Amniotic stem cell (primary cell): Measurements from ENCODE around the gene ARSA.
"Not testable (repeated sequence)": the region's sequence is repeated elsewhere in the genome, so short reads cannot be mapped to it uniquely, and the experiment has no call there.

Source experiments
- DNase-seq: peaks from one replicate; lab custom pipeline; 2025; lab: John Stamatoyannopoulos, UW

Gene ARSA

DNA sequence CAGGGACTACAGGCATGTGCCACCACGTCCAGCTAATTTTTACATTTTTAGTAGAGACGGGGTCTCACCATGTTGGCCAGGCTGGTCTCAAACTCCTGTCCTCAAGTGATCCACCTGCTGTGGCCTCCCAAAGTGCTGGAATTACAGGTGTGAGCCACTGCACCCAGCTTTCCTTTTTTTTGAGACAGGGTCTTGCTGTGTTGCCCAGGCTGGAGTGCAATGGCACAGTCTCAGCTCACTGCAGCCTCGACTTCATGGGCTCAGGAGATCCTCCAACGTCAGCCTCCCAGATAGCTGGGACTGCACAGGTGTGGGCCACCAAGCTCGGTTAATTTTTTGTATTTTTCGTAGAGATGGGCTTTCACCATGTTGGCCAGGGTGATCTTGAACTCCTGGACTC is 26.7 kb upstream of the ARSA start:
- DNase-seq: not testable (repeated sequence)

DNA sequence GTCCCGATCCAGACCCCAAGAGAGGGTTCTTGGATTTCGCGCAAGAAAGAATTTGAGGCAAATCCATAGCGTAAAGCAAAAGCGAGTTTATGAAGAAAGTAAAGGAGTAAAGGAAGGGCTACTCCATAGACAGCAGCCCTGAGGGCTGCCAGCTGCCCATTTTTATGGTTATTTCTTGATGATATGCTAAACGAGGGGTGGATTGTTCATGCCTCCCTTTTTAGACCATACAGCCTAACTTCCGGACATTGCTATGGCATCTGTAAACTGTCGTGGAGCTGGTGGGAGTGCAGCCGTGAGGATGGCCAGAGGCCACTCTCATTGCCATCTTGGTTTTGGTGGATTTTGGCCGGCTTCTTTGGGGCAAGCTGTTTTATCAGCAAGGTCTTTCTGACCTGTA is 25.3 kb upstream of the ARSA start:
- no peak for DNase-seq

DNA sequence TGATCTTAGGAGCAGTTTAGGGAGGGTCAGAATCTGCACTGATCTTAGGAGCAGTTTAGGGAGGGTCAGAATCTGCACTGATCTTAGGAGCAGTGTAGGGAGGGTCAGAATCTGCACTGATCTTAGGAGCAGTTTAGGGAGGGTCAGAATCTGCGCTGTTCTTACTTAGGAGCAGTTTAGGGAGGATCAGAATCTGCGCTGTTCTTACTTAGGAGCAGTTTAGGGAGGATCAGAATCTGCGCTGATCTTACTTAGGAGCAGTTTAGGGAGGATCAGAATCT is 15.8 kb upstream of the ARSA start:
- not testable (repeated sequence) for DNase-seq

DNA sequence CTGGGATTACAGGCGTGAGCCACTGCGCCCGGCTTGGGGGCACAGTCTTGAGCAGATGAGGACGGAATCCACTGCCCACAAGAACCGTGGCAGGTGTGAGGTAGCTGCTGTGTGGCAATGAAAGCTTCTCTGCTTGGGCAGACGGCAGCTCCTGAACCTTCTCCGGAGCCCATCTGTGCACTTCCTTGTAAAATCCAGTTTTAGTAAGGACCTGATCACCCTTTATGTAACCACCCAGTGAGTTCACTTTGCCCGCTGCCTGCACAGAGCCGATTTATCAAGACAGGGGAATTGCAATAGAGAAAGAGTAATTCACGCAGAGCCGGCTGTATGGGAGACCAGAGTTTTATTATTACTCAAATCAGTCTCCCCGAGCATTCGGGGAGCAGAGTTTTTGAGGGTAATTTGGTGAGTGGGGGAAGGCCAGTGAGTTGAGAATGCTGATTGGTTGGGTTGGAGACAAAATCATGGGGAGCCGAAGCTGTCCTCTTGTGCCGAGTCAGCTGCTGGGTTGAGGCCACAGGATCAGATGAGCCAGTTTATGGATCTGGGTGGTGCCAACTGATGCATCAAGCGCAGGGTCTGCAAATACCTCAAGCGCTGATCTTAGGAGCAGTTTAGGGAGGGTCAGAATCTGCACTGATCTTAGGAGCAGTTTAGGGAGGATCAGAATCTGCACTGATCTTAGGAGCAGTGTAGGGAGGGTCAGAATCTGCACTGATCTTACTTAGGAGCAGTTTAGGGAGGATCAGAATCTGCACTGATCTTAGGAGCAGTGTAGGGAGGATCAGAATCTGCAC is 15.3 kb upstream of the ARSA start:
- DNase-seq: not testable (repeated sequence)

DNA sequence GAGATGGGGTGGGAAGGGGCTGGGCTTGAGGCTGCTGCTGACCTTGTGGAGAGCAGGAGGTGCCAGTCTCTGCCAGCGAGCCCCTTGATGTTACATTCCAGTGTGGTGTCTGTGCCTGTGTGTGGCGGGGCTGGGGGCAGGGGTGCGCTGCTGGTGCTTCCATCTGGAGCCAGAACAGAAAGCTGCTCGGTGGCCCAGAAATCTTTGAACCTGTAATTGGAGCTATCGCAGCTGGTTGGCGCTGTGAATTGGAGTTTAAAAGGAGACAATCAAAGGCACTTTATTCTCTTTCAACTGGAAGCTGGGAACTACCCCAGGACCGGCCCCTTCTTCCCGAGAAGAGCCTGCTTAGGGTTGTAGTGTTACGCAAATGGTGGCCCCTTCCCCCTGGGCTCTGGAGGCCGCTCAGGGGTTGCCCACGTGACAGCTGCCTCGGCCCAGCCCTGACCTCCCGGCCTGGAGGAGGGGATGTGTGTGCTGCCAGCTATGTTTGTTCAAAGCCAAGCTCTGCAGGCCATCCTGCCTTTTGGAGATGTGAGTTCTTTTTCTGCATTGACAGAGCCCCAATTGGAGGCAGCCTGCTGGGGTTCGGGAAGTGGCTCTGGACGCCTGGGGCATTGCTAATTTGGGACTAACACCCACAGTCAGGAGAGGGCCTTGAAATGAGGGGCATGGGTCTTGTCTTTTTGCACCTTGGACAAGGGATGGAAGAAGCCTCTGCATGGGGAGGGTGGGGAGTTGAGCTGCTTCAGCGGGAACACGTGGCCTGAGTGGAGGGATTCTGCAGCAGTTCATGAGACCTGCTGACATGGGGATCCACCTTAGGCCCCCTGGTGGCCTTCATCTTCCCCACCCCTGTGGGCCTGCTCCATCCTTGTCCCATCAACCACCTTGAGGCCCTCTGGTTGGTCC is 14.0 kb upstream of the ARSA start:
- no peak for DNase-seq

DNA sequence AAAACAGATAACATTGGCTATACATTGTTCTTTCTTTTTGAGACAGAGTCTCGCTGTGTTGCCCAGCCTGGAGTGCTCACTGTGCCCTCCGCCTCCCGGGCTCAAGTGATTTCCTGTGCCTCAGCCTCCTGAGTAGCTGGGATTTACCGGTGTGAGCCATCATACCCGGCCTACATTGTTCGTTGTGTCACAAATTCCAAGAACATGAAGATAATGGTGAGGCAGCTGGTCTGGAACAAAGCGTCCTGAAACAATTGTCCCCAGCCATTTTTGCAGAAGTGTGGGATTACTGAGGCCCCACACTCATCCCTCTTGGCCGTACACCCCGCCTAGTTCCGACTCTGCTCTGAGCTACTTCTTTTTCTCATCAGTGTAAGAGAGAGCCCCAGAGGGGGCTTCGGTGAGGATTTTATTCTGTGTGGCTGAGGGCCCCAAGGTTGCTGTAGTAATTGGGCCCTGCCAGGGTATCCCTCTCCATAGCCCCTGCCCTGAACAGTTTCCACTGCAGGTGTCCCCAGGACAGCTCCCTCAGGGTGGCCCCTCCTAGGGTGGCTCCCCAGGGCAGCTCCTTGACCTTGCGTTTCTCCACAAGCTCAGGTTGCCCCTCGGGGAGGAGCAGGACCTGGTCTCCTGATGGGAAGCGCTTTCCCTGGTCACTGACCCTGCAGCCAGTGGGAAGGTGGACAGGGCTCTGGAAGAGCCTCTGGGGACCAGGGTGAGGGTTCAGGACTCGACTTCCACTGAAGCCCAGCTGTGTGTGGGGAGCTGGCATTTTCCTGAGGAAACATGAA is 13.1 kb upstream of the ARSA start:
- no peak for DNase-seq

DNA sequence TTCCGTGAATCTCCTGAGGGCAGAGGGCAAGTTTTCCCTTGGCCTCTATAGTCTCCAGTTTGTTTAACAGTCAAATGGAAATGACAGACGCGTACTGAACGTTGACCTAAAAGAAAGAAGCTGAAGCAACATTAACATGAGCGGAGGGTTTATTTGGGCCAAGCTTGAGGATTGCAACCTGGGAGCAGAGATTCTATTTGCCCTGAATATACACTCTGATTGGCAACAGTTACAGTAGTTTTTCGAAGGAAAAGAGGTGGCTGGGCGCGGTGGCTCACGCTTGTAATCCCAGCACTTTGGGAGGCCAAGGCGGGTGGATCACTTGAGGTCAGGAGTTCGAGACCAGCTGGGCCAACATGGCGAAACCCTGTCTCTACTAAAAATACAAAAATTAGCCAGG is 12.3 kb upstream of the ARSA start:
- DNase-seq: not testable (repeated sequence)

DNA sequence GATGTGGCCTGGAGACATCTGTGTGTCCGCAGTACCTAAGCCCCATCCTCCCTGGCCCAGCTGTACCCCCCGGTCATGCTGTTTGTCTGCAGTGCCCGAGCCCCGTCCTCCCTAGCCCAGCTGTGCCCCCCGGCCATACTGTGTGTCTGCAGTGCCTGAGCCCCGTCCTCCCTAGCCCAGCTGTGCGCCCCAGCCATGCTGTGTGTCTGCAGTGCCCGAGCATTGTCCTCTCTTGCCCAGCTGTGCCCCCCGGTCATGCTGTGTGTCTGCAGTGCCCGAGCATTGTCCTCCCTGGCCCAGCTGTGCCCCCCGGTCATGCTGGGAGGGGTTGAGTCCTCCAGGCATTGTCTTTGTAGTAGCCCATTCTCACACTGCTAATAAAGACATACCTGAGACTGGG is 7.6 kb upstream of the ARSA start:
- DNase-seq: no peak

DNA sequence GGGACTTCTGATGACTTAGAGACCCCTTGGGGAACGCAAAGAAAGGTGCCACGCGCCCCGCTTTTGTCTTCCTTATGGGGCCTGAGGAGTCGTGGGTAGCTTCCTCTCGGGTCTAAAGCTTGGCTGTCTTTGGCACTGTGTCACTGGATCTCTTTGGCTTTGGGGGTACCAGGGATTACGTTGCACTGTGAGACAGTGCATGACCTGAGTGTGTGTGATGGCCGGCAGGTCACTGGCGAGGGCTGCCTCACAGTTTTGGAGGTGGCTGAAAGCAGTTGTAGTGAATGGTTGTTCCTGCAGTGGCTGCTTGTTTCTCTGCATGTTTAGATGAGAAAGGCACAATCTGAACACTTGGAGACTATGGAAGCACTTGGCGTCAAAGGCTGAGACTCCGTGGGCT is 5.8 kb upstream of the ARSA start:
- DNase-seq: no peak

DNA sequence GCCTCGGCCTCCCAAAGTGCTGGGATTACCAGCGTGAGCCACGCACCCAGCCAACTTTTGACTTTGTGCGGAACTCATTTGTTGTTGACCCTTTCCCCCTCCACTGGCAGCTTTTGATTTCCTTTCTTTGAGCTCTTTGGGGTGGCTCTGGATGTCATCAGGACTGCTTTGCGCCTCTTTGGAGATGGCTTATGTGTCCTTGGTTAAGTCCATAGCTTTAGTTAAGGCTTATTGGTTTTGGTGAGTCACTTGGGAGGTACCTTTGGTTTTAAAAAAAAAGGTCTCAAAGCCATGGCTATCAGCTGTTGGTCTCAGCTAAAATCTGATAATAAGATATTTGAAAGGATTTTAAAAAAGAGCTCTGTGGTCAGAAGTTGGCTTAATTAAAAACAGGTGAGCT is 5.1 kb upstream of the ARSA start:
- DNase-seq: no peak

DNA sequence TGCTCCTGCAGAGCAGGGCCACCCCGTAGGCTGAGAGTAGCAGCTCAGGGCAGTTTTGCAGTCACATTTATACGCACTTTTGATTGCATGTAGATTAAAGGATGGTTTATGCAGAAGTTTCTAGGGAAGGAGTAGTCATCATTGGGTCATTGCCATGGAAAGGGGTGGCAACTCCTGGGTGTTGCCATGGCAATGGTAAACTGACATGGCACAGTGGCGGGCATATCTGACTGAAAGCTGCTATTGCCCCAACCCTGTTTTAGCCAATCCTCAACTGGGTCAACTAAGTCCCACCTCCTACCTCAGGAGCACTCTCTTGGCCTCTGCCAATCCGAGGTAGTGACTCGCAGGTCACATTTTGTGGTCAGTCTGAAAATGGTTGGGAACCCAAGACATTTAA is 2.4 kb upstream of the ARSA start:
- DNase-seq: no peak

DNA sequence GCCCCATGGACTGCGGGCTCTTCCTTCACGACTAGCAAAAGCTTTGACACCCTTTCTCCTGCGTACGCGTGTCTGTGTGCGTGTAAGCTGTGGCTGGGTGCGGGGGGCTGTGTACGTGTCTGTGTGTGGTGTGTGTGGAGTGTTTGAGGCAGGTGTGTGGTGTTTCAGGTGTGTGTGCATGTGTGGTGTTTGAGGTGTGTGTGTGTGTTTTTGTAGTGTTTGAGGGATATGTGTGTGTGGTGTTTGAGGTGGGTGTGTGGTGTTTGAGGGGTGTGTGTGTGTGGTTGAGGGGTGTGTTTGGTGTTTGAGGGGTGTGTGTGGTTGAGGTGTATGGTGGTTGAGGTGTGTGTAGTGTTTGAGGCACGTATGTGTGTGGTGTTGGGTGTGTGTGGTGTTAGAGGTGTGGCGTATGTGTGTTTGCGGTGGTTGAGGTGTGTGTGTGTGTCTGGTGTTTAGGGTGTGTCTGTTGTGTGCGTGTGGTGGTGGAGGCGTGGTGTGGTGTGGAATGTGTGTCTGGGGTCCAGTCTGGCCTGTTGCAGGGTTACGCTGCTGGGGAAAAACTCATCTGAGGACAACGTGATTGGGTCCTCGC is 687 bp upstream of the ARSA start:
- DNase-seq: no peak

DNA sequence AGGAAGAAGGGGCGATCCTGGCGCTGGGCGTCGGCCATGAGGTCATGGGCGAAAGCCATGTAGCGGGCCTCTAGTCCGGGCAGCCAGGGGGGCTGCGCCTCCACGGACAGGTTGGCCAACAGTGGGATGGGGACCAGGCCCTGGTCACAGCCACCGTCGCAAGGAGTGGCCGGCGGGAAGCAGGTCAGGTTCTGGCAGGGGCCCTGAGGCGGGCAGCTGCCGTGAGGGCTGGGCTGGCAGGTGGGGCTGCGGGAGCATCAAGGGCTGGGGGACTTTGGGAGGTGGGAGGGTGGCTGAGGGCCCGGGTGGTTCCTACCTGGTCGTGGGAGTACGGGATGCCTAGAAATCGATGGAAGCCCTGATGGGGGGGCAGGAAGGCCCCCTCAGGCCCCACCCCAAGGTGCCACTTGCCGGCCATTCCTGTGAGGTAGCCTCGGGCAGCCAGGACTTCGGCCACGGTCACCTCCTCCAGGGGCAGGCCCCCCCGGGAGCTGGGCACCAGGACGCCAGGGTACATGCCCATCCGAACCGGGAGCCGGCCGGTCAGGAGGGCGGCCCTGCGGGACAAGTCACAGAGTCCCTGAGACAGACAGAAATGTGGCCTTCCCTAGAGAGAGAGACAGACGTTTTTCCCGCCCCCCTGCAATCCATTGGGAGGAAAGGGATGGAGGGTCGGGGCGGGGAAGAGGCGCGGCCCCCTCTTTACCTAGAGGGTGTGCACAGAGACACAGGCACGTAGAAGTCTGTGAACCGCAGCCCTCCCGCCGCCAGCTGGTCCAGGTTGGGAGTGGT is 906 bp downstream of the ARSA start:
- DNase-seq: no peak

DNA sequence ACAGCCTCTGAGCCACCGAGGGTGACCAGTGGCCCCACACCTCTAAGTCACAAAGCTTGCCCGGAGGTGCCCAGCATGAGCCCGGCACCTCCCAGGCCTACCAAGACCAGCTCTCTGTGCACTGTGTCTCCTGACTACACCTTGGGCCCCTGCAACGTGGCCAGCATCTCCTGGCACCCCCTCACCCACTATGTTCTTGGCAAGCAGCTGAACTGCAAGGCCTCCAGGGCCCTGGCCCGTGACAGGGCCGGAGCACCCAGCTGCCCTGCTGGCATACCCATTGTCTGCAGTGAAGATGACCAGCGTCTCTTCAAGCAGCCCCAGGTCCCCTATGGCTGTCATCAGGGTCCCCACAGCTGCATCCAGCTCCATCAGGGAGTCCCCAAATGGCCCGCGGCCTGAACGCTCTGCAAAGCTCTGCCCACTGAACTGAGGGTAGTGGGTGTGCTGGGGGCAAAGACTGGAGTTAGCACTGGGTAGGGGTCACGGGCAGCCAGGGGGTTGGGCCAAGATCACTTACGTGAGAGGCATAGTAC is 1.6 kb downstream of the ARSA start:
- DNase-seq: no peak

DNA sequence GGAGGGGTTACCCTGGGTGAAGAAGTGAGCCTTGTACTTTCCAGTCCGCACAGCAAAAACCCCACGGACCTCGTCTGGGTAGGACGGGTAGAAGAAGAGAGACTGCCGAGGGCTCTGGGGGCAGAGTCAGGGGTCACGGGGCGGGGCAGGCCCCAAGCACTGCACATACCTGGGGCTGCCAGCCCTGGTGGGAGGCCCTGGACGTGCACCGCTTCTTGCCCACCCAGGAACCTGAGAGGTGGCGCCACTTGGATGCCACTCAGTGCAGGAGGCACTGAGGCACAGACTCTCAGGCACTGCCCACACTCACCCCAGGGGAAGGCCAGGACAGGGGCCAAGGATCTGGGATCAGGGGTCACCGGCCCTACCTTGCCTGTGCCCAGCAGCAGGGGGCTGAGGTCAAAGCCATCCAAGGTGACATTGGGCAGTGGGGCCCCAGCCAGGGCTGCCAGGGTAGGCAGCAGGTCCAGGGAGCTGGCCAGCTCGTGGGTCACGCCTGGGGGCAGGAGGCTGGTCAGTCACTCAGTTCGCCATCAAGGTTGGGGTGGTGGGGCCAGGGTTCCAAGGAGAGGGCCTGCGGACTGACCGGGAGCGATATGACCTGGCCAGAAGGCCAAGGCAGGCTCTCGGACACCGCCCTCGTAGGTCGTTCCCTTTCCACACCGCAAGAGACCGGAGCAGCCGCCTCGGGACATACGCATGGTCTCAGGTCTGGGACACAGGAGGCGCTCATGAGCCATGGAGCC is 2.2 kb downstream of the ARSA start:
- DNase-seq: no peak

DNA sequence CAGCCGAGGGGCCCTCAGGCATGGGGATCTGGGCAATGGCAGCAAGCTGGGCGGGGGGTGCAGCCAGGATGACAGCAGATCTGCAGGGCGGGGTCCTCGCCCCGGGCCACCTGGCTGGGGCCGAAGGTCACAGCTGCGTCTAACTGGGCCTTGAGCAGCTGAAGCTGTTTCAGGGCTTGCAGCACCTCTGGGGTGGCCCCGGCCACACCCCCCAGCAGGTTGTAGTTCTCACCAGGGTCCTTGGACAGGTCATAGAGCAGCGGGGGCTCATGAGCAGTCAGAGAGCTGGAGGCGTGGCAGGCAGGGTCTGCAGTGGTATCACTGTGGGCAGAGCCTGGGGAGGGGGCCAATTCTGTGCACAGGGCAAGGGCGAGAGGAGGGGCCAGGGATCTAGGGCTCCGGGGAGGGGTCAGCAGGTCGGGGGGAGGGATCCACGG is 2.8 kb downstream of the ARSA start:
- no peak for DNase-seq

DNA sequence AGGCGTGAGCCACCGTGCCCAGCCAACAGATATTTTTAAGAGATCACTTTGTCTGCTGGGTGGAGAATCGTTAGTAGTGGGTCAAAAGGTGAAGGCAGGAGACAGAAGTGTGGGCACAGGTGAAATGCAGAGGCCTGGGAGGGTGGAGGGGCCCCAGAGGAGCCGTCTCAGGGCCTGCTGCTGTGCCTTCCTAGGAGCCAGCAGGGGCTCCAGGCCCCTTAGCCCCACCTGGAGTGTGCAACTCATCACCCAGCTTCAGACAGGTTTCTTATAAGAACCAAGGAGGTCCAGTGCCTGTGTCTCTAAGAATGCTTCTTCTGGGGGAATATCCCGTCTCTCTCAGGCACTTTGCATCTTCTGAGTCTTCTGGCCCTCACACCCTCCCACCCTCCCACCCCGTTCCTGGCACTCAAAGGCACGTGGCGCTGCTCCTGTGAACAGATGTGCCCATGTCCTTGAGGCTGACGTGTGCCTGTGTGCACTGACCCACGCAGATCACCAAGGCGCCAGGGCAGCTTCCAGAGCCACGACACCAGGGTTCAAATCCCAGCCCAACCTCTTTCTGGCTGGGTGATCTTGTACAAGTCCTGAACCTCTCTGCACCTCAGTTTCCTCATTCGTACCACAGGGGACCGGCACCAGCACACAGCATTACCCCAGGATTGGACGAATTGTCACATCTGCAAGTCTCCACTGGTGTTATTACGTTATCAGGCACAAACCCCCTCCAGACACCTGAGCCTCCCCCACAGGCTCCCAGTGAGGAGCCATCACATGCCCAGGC is 3.4 kb downstream of the ARSA start:
- no peak for DNase-seq

DNA sequence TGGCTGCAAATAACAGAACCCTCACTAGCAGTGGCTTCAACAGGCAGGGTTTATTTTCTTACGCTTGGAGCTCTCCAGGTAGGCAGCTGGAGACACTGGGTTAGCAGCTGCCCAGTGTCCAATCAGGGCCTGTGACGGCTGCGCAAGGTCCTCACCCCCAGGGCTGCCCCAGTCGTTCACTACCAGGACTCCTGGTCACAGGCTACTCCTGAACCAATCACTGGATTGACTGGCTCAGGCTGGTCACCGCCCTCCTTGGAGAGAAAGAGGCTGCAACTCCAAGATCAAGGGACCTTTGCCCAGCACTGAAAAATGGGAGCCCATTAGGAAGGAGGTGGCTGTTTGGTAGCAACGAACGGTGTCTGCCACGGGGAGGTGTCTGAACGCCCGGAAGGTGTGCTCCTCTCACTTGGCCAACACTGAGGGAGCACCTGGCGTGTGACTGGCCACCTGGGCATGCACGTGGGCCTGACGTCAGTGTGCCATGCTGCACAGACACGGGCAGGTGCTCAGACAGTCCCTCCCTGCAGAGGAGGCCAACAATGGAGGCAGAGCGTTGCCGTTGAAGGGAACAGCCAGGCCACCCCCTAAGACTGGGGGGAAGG is 5.1 kb downstream of the ARSA start:
- DNase-seq: no peak
